ENCODE results near the gene SPNS2.

Gene SPNS2

GRCh38 chr17:4504188-4504587, 5.5 kb downstream of the SPNS2 start:
- DNase-seq: no peak

DNA sequence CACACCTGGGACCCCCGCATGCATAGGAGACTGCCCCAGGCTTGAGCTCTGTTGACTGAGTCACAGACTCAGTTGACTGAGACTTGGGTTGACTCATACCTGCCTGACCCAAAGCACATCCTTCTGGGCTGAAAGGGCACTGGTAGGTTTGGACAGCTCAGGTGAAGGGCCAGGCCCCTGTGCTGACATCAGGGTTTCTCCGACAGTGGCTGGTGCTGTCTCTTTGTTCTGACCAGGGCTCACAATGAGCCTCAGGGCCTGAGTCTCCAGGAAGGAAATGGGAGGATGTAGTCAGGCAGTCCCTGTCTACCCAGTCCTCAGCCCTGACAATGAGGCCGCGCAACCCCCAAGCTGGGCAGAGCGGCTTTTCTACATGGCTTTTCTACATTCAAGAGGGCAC, 6.5 kb downstream of the SPNS2 start:
- DNase-seq: no peak

DNA sequence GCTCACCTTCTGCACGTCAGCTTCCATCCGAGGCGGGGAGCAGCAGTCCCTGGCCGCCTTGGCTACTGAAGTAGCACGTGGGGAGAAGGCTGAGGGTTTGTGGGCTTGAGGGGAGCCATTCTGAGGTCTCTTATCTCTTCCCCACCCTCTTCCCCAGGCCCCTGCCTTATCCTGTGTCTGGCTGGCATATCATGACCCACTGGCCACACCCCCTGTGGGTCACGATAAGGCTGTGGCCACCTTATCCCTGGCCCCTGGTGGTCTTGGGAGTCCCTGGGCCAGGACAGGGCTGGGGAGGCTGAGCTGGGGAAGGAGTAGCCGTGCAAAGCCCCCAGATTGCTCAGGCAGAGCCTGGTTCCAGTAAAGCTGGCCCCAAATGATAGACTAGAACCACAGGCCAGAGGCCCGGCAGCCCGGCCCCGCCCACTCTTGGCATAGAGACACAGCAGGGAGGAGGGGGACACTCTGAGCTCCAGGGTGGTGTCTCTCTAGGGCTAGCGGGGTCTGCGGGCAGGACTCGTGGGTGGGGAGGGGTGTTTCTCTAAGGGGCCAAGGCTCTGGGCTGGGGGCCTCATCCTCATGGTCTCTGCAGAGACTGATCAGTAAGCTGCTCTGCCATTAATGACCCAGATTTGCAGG, 7.6 kb downstream of the SPNS2 start:
- no peak for DNase-seq

DNA sequence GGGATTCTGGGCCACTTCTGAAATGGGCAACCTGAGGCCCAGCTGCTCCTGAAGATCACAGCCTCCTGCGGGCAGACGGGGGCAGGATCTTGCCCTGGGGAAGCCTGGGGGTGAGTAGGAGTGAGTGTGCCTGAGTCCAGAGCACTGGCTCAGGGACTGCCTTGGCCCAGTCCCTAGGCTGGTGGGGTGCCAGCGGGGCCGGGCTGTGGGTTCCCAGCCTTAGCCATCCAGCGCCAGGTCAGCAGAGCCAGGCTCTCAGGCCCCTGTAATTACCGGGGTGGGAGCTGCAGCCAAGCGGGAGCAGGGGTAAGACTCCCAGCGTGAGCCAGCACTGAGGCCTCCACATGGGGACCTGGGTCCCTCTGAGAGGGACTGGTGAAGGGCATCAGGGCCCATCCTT, 8.2 kb downstream of the SPNS2 start:
- no peak for DNase-seq

DNA sequence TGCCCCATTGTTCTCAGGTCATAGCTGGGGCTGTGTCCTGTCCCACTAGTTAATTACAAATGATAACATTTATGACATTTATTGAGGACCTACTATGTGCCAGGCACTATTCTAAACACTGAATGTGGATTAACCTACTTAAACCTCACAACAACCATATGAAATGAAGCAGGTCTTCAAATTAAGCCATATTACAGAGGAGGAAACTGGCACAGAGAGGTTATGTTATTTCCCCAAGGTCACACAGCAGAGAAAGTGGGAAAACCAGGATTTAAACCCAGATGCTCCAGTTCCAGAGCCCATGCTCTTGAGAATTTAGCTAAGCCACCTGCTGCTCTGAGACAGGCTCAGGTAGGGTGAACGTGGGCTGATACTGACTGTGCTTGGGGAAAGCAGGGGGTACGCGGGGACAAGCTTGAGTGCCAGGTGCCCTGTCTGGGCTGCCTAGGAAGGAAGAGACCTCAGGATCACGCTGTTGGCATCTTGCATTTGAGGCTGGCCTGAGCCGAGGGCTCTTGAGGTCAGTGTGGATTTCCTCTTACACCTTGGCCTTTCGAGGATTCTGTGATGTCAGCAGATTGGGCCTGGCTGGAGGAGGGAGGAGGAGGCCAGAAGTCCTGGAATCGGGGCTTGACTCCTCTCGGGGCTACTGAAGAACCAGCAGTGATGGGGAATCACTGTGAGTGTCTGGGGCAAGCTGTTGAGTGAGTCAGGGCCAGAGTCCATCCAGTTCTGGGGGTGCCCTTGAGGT, 8.9 kb downstream of the SPNS2 start:
- DNase-seq: no peak

- no peak for DNase-seq
Observed at GRCh38 chr17:4508207-4508606, 9.5 kb downstream of the SPNS2 start.

GRCh38 chr17:4509401-4509800, 10.7 kb downstream of the SPNS2 start:
- DNase-seq: no peak

DNA sequence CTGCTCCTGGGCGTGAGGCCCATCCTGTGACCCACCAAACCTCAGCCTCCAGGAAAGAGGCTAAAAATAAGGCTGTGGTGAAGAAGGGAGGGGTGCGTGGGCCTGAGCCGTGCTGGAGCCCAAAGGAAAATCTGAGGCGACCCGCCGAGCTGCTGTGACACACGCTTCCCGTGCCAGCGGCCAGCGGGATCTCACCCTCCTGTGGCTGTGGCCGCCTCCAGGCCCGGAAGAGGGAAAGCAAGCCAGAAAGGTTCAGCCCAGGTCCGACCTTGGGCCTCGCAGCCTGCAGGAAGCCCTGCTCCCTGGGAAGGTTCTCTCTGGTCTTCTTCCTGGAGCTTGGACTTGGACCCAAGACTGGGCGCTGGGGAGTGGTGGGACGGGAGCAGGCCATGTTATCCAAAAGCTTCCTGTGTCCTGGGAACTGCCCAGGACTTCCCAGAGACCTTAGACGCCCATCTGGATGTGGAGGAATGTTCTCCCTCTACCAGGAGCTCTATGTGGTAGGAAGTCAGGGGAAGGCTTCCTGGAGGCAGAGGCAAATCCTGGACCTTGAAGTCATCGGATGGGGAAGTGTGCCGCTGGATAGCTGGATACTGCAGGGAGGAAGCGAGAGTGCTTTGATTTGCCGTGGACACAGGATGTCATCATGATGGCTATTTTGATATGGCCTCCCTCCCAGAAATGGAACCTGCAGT, 11.4 kb downstream of the SPNS2 start:
- DNase-seq: no peak

- DNase-seq: no peak
Observed at GRCh38 chr17:4510618-4510941, 11.9 kb downstream of the SPNS2 start.

DNA sequence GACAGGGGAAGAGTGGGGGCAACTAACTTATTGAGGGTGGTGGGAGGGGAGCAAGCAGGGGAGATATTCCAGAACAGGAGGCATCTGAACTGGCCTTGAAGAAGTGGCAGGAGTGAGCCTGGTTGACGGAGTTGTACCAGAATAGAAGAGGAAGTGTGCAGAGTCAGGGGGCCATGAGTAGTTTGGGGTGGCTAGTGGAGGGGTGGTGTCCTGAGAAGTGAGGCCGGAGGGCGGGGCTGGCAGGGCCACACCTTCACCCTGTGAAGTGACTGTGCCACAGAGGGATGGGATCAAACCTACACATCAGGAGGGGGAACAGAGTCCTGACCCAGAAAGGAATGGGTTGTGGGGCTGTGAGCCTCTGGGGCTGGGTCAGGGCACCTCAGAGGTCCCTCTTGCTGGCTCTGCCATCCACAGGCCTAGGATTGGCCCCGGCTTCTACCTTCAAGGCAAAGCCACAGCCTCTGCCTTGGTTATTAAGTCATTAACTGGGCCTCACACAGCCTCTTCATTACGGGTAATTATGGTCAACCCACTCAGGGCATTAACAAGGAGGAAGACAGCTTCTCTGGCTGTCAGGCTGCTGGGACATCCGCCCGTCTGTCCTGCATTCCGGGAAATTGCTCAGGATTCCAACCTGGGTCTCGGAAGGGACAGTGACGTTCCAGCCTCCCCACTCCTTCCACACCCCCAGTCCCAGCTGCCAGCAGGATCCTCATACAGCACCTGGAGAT, 12.7 kb downstream of the SPNS2 start:
- no peak for DNase-seq

- no peak for DNase-seq
Observed at GRCh38 chr17:4512156-4513112, 13.8 kb downstream of the SPNS2 start.

- no peak for DNase-seq
Observed at GRCh38 chr17:4513113-4514032, 14.7 kb downstream of the SPNS2 start.

GRCh38 chr17:4514206-4514605, 15.5 kb downstream of the SPNS2 start:
- no peak for DNase-seq

- DNase-seq: no peak
Observed at GRCh38 chr17:4514779-4515178, 16.1 kb downstream of the SPNS2 start.

DNA sequence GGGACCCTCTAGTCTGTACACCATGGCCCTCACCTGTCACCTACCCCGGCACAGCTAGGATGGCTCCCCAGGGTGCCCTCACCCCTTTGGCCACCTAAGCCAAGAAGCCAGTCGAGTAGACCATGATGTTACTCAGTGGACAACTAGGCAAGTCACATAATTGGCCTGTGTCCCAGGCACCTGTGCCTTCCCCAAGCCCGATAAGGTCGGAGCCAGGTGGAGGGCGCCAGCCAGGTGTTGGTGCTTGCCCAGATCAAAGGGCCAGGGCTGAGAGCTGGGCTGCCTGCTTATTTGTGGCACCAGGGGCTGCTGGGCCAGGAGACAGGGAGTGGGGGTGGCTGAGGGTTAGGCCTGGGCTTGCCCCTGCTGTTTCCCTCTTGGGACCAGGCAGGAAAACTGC, 16.8 kb downstream of the SPNS2 start:
- no peak for DNase-seq

GRCh38 chr17:4516735-4517134, 18.1 kb downstream of the SPNS2 start:
- DNase-seq: no peak

GRCh38 chr17:4518901-4519300, 20.2 kb downstream of the SPNS2 start:
- no peak for DNase-seq

GRCh38 chr17:4519361-4519788, 20.7 kb downstream of the SPNS2 start:
- DNase-seq: no peak

- DNase-seq: no peak
Observed at GRCh38 chr17:4520060-4520893, 21.6 kb downstream of the SPNS2 start.

DNA sequence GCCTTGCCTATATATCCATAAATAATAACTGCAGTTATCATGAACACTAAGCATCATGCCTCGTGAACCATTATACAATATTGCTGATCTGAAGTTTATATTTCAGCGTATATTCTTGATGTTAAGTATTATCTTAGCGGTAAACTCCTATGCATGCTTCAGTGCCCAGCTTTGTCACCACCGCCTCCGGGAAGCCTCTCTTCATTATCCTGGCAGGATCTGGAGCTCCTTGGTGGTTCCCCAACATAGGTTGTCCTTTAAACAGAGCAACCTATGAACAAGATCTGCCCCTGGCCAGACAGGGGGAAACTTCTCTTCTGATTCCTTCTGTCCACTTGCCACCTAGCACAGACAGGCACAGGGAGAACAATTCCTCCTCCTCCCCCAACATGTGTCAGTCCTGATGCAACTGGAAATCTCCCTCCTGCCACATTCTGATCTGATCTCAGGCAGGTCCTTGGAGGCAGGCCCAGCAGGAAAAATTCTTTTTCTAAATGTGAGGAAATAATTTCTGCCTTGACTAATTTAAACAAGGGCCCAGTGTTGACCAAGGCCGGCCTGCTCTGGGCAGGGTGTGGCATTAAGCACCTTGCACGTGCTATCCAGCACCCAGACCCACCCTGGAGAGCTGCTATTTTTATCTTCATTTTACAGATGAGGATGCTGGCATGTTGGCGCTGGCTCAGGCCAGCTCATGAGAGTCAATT, 22.4 kb downstream of the SPNS2 start:
- no peak for DNase-seq

Data from stimulated activated CD4-positive, alpha-beta T cell treated with anti-CD3 and anti-CD28 coated beads, Interleukin-2, amount 100 ng/mL, for 48 hours (primary cell).